DMS114 treated with DMSO at 0.1 percent for 48 hours (cell line): ENCODE measurements around the gene TEKTIP1.

Experiments used
- DNase-seq: peaks from one replicate; lab custom pipeline; 2025; ENCODE audit not compliant: unreplicated experiment; lab: John Stamatoyannopoulos, UW

Gene TEKTIP1

GRCh38 chr19:3538965-3539755, at the start of gene TEKTIP1:
TSS of gene TEKTIP1 (plus strand) at chr19:3539174. CDS start at chr19:3539178, 4 bp downstream.
- no peak for DNase-seq

DNA sequence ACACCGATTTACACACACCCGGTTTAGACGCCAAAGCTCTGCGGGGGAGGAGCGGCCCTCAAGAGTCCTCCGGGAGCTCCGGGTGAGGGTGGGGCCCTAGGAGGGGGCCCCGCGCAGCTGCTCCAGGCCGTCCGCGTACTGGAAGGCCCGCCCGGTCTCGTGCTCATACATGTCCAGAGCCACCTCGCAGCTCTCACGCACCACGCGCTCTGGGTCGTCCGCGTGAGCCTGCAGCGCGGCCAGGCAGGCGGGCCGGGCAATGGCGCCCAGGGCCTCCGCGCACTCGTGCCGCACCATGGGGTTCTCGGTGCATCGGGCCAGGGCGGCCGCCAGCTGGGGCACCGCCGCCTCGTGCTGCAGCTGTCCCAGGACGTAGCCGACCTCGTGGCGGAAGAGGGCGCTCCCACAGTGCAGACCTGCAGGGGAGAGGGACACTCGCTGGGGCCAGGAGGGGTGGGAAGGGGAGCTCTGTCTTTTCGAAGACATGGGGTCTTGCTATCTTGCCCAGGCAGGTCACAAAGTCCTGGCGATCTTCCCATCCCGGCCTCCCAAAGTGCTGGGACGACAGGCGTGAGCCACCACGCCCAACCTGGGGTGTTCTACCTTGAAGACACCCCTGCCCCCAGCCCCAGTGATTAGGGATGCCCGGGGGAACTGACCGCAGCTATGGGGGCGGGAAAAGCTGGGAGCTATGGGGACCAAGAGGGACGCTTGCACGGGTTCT, 47.4 kb upstream of the TEKTIP1 start:
- no peak for DNase-seq

DNA sequence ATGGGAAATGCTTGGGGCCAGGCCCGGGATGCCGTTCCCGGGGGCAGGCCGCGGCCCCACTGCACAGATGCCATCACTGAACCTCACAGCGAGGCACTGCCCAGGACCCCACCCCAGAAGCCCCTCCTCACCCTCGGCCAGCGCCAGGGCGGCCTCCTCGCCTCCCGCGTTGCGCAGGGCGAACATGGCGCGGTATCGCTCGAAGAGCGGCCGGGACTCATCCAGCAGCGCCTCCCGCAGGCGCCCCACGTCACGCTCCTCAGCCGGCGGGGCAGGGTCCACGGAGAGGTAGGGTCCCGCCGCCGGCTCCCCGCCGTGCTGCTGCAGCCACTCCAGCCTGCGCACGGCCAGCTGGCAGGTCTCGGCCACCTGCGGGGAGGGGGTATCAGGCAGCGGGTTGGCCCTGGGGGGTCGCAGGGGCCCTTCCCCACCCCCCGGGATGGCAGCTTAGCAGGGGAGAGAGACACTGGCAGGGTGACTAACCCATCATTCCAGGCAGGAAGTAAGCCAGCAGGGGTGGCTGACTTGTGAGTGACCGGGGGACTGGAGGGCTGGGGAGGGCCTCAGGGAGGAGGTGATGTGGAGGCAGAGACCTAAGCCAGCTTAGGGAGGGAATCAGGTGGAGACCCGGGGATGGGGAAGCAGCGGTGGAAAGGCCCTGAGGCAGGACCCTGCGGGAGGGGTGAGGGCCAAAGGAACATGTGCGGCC, 46.7 kb upstream of the TEKTIP1 start:
- no peak for DNase-seq

DNA sequence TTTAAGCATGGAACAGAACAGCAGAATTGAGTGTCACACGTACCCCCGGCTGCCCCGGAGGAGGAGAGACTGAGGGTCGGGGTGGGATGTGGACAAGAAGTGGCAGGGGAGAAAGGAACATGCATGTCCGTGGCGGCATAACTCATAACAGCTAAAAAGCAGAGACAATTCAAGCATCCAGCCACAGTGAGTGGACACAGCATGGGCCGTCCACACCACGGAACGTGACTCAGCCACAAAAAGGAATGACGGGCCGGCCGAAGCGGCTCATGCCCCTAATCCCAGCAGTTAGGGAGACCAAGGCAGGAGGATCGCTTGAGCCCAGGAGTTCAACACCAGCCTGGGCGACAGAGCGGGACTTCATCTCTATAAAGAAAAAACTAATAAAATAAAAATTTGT, 46.1 kb upstream of the TEKTIP1 start:
- no peak for DNase-seq

DNA sequence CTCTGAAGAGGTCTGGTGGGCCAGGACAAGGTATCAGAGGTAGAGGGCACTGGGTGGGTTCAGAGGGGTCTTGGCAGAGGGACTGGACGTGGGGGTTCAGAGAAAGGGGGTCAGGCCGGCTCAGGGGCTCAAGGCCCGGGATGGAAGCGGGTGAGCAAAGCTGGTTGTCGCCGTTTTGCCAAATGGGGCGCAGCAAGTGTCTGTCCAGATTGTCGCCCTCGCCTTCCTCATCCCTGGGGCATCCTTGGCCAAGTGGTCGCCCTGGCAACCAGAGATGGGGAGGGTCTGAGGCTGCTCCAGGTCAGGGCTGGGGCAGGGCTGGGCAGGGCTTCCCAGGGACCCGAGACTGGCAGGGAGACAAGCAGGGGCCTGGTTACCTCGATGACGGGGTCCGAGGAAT, 45.3 kb upstream of the TEKTIP1 start:
- DNase-seq = no peak

DNA sequence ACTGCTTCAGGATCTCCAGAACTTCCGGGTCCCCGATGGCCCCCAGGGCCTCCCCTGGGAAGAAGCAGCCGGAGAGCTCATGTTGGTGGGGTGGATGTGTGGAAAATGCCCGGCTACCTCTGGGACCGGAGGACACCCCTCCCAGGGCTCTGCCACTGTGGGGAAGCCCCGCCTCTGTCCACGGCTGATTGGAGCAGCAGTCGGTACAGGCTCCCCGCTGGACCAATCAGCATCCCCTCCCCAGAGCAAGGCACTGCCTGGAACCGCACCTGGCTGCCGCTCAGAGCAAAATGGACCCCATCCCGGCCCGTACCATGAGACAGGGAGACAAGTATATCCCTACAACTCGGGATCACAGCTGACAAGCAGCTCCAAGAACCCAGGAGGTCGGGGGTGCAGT, 44.9 kb upstream of the TEKTIP1 start:
- no peak for DNase-seq

DNA sequence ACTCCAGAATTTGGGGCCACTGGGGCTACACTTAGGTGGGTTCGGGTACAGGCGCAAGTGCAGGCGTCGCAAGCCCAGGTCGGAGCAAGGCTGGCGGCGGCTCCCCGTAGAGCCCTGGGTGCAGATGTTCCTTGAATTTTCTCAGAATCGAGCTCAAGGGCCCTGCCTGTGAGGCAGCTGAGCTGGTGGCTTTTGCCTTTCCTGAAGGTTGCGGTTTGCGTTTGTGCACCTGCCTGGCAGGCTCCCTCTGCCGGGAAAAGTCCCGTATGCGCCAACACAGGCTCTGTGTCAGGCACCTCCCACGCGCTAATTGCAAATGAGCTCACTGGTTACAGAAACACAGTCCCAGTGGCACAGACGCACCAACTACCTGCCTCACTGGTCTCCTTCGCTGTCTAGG, 44.4 kb upstream of the TEKTIP1 start:
- no peak for DNase-seq

DNA sequence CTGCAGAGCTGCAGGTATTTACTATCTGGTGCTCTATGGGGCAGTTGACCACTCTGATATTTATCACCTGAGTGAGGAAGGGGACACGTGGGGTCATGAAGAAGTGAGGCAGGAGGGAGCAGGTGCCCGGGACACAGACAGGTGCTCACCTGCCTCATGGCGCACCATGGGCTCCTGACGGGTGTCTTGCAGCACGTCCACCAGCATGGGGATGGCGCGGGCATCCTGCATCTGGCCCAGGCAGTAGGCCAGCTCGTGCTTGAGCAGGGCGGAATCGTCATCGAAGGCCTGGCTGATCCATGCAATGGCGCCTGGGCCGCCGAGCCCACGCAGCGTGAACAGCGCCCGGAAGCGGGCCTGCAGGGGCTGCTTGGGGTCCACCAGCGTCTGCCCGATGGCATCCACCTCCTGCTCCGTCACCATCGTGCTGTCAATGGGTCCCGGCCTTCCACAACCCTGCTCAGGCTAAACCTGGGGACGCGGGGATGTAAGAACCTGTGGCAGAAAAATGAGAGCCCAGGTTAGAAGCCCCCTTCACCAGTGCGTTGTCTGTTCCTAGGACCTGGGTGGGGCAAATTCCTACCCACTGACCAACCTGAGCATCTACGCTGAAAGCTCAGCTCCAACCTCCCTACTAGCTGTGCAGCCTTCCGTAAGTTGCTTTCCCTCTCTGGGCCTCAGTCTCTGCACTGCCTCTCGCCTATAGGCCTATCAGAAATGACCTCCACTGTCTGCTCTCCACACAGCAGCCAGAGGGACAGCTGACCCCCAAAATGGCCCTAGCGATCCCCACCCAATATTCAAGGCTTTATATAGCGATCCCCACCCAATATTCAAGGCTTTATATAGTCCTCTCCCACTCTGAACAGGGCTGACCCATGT, 42.3 kb upstream of the TEKTIP1 start:
- no peak for DNase-seq

DNA sequence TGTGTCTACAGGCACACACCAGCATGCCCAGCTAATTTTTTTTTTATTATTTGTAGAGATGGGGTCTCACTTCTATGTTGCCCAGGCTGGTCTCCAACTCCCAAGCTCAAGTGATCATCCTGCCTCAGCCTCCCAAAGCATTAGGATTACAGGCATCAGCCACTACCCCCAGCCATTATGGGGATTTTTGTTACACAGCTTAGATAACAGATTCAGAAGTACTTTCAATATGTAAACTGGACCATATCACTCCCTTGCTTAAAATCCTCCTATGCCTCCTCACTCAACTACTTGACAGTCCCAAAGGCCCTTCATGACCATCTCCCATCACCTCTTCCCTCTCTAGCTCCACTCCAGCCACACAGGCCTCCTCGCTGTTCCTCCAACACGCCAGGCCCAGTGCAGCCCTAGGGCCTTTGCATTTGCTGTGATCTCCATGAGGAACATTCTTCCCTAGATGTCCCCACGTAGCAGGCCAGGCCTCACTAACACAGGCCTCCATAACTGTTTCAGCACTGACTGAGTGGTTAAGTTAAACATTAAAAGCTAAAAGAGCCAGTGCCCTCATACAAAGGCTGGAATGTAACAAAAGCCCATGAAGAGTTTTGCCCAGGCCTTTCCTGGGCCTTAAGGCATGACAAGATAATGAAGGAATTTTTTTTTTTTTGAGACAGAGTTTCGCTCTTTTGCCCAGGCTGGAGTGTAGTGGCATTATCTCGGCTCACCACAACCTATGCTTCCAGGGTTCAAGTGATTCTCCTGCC, 41.0 kb upstream of the TEKTIP1 start:
- DNase-seq = no peak

DNA sequence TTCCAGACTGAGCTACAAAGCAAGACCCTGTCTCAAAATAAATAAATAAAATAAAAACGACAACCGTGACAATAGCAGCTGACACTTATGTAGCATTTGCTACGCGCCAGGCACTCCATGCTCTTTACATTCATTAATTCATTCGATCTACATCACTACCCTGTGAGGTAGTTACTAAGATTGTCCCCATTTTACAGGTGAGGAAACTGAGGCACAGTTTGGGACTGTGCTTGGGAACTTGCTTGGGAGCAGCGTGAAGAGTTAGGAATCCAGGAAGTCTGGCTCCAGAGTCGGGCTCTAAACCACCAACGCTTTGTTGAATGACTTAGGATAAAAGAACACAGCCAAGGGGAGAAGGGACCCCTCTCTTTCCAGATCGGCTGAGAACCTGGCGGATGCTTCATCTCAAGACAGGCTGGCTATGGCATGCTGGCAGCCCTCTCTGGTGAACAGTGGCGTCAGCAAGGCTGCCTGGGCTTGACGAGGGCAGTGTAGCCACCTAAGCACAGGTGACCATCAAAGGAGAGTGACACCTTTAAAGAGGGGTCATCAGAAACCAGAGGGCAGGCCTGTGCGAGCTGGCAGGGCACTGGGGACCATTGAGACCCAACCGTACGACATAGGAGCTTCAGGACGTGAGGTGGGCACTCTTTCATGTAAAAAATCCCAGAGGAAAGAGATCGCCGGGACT, 39.1 kb upstream of the TEKTIP1 start:
- no peak for DNase-seq

DNA sequence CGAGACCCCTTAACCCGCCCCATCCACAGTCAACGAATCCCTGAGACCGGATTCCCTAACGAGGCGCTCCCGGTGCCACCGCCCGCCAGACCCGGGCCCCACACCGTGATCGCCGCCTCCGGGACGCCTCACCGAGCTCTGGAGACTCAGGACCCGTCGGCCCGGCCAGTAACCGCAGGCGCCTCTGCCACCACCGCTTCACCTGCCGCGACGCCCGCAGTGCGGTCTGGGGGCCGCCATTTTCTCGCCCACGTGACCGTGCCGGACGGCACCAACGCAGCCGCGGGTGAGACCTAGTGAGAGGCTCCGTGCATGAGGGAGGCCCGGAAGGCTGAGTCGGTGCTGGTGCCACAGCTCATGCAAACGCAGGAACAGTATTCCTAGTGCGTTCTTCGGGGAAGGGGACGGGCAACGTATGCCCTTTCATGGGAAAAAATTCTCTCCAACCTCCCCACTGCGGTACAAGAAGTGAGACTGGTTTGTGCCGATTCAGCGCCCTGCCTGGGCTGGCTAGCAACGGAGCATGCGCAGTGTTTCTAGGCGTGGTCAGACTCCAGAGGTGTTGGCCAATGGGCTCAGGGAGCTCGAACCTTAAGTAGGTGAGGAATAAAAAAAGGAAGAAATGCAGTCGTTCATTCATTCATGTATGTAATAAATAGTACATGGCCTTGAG, 38.4 kb upstream of the TEKTIP1 start, which contains the start of gene DOHH:
Gene DOHH, minus strand, starts transcription at position 246 of the 673 bp plus-strand sequence. CDS start 3,860 bp downstream, outside the sequence.
- DNase-seq = peak; percentile 88

DNA sequence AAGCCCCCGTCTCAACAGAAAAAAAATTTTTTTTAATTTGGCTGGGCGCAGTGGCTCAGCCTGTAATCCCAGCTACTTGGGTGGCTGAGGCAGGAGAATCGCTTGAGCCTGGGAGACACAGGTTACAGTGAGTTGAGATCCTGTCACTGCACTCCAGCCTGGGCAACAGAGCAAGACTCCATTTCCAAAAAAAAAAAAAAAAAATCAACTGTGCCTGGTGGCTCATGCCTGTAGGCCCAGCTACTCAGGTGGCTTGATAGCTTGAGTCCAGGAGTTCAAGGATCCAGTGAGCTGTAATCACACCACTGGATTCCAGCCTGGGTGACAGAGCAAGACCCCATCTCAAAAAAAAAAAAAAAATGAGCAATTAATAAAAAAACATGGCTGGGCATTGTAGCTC, 37.2 kb upstream of the TEKTIP1 start:
- DNase-seq = no peak

DNA sequence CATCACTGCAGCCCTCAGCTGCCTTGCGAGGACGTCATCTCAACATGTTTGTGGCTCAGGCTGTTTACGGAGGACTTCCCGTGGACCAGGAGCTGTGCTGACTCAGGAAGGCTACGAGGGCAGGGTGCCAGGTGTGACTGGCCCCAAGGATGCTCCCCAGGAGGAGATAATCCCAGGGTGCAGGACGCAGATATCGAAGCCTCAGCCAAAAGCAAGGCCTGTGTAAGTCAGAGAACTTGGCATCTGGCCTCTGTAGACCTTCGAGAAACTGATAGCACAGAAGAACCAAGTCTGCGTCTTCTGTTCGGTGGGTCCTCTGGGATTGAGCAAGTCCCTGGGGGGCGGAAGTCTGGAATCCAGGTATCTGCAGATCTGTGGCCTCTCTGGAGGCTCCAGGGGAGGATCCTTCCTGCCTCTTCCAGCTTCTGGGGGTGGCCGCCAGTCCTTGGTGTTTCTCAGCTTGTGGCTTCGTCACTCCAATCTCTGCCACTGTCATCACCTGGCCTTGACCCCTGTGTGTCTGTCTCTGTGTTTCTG, 35.9 kb upstream of the TEKTIP1 start:
- DNase-seq = no peak

DNA sequence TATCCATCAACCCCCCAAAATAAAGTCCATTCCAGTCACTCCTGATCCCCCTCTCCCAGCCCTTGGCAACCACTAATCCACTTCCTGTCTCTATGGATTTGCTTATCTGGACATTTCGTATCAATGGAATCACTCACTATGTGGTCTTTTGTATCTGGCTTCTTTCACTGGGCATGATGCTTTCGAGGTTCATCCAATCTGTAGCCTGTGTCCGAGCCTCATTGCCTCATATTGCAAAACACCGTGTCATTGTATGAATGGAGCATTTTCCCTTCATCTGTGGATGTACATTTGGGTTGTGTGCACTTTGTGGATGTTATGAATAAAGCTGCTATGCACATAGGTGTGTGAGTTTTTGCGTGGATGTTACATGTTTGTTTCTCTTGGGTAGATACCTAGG, 34.2 kb upstream of the TEKTIP1 start:
- DNase-seq = no peak

DNA sequence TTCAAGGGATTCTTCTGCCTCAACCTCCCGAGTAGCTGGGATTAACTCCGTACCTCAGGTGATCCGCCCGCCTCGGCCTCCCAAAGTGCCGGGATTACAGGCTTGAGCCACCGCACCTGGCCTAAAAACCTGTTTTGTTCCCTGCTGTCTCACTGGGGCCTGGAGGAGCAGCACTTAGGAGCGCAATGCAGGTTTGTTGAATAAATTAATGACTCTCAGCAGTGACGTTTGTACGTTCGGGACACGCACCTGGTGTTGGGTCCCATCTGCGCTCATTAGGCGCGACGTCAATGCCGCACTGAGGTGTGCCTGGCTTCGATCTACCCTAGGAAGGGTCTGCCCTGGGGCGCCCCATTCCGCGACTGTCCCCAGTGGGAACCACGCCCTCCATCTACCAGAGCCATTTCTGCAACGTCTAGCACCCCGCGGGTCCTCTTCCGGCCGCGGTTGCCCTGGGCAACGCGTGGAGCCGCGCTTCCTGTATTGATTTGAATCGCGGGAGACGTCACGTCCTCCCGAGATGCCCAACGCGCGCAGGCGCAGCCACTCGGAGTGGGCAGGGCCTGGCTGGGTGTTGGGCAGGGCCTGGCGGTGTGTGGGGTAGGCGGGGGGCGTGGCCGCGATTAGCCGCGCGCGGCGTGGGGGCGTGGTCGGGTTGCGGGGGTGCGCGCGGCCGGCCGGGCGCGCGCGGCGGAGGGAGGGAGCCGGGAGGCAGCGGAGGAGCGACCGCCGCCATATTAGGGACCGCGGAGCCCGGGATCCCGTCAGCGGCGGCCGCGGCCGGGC, 33.2 kb upstream of the TEKTIP1 start, which contains the start of gene FZR1:
Gene FZR1, plus strand, starts transcription at position 714 of the 786 bp plus-strand sequence. CDS start 16,679 bp downstream, outside the sequence.
- DNase-seq = peak; percentile 80

- no peak for DNase-seq
These were observed 32.3 kb upstream of the TEKTIP1 start for GRCh38 chr19:3506384-3507340.
